ENCODE data around the gene DGCR6L.

DNA sequence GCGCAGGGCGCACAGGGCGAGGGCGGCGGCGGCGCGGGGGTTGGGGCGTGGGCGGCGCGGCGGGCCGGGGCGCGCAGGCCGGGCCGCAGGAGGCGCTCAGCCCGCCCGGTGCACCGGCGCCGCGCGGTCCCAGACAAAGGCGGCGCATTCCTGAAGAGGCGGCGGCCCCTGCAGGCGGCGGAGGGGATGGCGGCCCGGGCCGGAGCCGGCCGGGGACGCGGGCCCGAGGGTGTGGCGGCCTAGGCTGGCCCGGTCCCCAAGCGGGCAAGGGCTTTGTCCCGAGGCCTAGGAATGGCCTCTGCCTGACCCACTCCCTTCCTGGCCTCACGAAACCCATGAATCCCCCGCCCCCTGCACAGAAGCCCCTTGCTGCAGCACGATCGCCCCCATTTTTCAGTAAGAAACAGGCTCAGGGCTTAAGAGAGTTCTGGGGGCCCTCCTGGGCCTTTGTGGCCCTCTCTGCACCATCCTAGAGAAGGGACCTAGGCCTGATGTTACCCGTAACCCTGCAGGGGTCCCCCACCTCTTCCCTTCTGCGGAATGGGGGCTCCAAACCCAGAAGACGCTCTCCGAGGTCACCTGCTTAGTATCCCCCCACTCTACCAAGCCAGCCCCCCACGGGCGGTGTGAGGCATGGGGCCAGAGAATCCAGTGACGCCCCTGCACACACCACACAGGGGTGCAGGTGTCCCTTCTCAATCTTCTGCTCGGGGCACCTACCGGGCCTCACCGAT is 51.4 kb downstream of the DGCR6L start, which contains the start of gene RTN4R:
- TF ChIP-seq, protein P1, sequence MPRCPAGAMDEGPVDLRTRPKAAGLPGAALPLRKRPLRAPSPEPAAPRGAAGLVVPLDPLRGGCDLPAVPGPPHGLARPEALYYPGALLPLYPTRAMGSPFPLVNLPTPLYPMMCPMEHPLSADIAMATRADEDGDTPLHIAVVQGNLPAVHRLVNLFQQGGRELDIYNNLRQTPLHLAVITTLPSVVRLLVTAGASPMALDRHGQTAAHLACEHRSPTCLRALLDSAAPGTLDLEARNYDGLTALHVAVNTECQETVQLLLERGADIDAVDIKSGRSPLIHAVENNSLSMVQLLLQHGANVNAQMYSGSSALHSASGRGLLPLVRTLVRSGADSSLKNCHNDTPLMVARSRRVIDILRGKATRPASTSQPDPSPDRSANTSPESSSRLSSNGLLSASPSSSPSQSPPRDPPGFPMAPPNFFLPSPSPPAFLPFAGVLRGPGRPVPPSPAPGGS (IDR thresholded peaks at IDR 0.05; ENCODE audit: borderline replicate concordance, insufficient read depth, low read depth, low read length, poor library complexity, severe bottlenecking) = no peak
- no peak for TF ChIP-seq SRF (IDR thresholded peaks at IDR 0.05; ENCODE audit: low read depth in 2 of 2, low read length in 2 of 2)
- TF ChIP-seq, protein P2, sequence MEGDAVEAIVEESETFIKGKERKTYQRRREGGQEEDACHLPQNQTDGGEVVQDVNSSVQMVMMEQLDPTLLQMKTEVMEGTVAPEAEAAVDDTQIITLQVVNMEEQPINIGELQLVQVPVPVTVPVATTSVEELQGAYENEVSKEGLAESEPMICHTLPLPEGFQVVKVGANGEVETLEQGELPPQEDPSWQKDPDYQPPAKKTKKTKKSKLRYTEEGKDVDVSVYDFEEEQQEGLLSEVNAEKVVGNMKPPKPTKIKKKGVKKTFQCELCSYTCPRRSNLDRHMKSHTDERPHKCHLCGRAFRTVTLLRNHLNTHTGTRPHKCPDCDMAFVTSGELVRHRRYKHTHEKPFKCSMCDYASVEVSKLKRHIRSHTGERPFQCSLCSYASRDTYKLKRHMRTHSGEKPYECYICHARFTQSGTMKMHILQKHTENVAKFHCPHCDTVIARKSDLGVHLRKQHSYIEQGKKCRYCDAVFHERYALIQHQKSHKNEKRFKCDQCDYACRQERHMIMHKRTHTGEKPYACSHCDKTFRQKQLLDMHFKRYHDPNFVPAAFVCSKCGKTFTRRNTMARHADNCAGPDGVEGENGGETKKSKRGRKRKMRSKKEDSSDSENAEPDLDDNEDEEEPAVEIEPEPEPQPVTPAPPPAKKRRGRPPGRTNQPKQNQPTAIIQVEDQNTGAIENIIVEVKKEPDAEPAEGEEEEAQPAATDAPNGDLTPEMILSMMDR (IDR thresholded peaks at IDR 0.05 in 2 of 3, conservative IDR thresholded peaks at IDR 0.05 in 1 of 3; ENCODE audit: control insufficient read depth in 2 of 3, extremely low read depth in 1 of 3, insufficient read depth in 1 of 3, low read depth in 3 of 3, low read length in 3 of 3) = peak; percentile 60 to 74 (median 61); a peak in 5 of 6 replicates
- no peak for TF ChIP-seq MTA2 (IDR thresholded peaks at IDR 0.05; ENCODE audit: low read depth)
- TF ChIP-seq TAF1 (IDR thresholded peaks at IDR 0.05; ENCODE audit: borderline replicate concordance, low read depth, low read length) = no peak

Measured in GM12878 (cell line).